LNCAP (cell line): ENCODE results near the gene RFC2.

Experiments
- TF ChIP-seq, protein P1 (sequence below): fragments of 450-650 bp; IDR thresholded peaks from 2 replicates; pipeline ENCODE4 v1.5.1; 2017; ENCODE audit warnings: mild to moderate bottlenecking

RFC2 gene

DNA sequence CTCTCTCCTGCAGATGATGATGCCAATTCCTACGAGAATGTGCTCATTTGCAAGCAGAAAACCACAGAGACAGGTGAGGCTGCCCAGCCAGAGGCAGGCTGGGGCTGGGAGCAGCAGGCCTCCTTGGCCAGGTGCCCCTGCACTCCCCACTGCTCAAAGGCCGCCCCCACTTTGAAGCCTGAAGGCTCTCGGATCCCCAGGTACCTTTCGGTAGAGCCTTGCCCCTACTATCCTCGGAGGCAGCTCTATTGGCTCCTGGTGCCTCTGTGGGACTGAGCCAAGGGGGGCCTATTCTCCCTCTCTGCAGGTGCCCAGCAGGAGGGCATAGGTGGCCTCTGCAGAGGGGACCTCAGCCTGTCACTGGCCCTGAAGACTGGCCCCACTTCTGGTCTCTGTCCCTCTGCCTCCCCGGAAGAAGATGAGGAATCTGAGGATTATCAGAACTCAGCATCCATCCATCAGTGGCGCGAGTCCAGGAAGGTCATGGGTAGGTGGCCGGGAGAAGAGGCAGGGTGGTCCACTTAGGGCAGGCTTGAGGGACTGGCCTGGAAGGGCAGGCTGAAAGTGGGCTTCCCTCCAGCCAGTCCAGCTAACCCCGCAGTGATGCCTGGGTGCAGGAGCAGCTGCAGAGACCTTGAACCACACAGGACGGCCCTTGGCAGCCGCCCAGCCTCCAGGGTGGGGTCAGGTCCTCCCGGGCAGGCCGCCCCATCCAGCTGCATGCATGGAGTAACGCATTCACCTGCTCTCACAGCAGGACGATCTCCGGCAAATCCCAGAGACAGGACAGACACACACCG lies 30.3 kb downstream of the RFC2 start:
- TF ChIP-seq, protein P1, sequence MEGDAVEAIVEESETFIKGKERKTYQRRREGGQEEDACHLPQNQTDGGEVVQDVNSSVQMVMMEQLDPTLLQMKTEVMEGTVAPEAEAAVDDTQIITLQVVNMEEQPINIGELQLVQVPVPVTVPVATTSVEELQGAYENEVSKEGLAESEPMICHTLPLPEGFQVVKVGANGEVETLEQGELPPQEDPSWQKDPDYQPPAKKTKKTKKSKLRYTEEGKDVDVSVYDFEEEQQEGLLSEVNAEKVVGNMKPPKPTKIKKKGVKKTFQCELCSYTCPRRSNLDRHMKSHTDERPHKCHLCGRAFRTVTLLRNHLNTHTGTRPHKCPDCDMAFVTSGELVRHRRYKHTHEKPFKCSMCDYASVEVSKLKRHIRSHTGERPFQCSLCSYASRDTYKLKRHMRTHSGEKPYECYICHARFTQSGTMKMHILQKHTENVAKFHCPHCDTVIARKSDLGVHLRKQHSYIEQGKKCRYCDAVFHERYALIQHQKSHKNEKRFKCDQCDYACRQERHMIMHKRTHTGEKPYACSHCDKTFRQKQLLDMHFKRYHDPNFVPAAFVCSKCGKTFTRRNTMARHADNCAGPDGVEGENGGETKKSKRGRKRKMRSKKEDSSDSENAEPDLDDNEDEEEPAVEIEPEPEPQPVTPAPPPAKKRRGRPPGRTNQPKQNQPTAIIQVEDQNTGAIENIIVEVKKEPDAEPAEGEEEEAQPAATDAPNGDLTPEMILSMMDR, result no peak

DNA sequence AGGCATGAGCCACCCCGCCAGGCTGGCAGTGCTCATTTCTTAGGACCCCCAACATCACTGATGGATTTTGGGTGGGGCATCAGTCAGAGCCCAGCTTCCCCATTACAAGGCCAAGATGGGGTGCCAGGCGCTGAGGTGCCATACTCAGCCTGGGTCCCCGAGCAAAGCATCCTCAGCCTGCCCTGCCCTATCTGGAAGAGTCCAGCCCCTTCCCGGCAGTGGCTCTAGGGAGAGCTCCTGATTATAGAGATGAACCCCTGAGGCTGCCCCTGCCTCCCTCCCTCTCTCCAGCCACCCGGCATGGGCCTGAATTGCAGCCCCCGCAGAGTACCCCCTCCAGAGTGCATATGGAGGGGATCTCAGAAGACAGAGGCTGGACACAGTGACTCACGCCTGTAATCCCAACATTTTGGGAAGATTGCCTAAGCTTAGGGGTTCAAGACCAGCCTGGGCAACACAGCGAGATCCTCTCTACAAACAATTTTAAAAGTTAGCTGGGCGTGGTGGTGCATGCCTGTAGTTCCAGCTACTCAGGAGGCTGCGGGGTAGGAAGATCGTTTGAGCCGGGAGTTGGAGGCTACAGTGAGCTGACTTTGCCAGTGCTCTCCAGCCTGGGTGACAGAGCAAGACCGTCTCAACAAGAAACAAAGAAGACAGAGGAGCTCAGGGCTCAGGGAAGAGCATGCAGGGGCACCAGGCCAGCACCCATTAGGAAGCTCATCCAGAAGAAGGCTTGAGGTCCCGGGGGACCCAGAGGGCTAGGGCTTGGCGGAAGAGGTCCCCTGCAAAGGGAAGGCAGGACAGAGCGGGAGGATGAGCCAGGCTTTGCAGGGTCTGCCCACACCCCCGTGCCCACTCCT lies 31.1 kb downstream of the RFC2 start:
- TF ChIP-seq, protein P1, result no peak

DNA sequence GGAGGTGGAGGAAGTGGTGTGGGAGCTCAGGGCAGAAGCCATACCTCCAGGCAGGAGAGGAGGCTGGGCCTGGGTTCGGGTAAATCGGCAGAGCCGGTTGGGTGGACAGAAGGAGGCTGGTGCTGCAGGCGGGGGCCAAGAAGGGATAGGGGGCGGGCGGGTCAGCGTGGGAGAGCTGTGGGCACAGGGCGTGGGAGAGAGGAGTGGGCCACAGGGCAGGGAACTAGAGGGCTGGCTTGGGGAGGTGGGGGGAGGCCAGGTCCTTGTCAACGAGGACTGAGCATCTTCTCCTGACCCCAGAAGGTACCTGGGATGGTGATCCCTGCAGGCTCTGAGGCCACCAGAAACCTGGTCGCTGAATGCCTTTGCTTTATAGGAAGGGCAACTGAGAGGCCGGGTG lies 32.5 kb downstream of the RFC2 start:
- TF ChIP-seq, protein P1, result no peak

DNA sequence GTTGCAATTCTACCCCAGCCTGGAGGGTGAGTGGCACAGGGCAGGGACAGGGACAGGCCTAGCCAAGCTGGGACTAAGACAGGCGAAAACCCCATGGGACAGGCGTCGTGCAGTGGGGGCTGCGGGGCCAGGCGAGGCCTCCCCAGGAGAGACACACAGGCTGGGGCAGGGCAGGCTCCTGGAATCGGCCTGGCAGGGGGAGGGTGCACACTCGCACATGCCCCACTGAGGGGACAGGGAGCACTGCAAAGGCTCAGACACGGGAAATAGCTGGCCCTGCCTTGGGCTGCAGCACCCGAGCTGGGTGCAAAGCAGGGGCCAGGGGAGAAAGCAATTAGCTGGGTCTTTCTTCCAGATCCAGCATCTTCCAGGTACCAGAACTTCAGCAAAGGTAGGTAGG lies 34.0 kb downstream of the RFC2 start:
- TF ChIP-seq, protein P1, result no peak

DNA sequence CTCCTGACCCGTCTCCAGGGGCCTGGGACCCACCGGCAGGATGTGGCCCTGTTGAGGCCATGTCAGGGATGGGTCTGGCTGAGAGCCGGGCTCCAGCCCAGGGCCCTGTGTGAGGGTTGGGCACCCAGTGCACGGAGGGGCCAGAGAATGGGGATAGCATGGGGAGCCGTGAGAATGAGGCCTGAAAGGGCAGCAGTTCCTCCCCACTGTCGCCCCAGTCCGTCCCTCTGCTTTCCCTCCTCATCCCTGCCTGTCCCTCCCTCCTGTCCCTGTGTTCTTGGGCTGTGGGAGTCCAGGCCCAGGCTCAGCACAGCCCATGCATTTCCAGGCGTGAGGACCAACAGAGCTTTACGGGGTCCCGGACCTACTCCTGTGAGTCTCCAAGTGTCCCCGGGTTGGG lies 34.8 kb downstream of the RFC2 start:
- TF ChIP-seq, protein P1, result no peak

DNA sequence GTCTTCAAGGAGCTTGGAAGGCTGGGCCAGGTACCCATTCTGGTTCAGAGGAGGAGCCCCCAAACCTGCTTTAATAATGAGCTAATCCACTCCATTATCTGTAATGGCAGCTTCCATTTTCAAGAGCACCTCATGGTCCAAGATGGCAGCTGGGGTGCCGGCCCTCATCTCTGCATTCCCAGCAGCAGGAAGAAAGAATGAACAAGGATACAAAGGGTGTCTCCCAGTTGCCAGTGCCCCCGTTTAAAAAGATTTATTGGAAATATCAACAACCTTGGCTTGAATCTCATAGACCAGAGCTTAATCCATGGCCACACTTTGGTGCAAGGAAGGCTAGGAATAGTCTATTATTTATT lies 35.9 kb downstream of the RFC2 start:
- TF ChIP-seq, protein P1, result no peak

DNA sequence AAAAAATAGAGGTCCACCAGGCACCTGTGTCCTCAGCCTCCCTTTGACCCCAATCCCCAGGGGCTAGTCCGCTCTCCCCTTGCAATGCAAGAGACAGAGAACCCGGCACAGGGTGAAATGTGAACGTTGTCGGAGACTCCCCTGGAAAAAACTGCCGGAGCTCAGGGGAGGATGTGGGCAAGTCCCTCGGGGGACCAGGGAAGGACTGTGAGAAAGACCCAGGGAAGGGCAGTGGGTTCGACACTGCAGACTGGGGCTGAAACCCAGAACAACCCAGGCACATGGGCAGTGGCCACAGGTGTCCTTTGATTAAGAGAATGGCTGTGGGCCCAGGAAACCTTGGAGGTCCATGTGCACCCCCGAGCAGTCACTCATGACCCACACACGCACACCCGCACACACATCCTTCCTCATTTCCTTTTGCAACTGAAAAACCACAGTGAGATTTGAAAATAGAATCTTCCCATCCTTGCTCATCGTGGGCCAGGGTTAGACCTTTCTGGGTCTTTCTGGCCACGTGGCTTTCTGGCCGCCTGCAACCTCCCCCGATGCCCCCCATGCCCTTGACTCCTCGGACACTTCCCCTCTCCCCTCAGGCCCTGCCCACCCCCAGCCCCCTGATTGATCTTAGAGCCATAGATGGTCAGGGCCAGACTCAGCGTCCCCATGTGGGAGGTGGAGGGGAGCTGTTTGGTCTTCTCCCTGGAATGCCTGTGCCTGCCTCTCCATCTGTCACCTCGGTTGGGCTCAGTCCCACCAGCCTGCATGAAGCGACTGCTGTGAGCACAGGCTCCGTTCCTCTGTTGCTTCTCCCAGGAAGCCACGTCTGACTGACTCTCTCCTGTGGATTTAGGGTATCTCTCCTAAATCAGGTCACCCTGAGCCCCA lies 36.5 kb downstream of the RFC2 start:
- TF ChIP-seq, protein P1, result no peak
